A549 (cell line): Measurements from ENCODE around the gene USP38. TPM values are rescaled to one million over a fixed set of nuclear protein-coding genes. Genes with fewer than 3 reads are reported as not detected.

Experiments
- ATAC-seq, 2 experiments: fragments of 200-7000 bp in 1 of 2; fragments of >200 bp in 1 of 2; cut with Nextera tagmentation in 1 of 2; cut with Tn5 transposase in 1 of 2; 3 replicates each; pipeline versions ENCODE4 v1.8.0 to v1.9.1; 2018 to 2020; ENCODE audit warnings: mild to moderate bottlenecking in 1 of 2, moderate library complexity in 1 of 2
- CTCF ChIA-PET: fragments of 300-600 bp; sonication (Branson Sonifier 250); formaldehyde crosslinking; extraction: SDS; loops from one replicate; lab custom pipeline; 2021; ENCODE audit warnings: antibody characterized with exemption, inconsistent platforms; lab: Yijun Ruan, JAX
- POLR2A ChIA-PET: fragments of 350-600 bp; formaldehyde crosslinking; extraction: SDS; loops from one replicate; lab custom pipeline; 2021; ENCODE audit warnings: antibody characterized with exemption, inconsistent platforms; lab: Yijun Ruan, JAX
- DNase-seq, 2 experiments: peaks; one replicate each; pipeline versions ENCODE4 v3.0.0 to v3.0.0-alpha.2; 2011 to 2016; ENCODE audit warnings: low read depth in 1 of 2, low spot score in 1 of 2
- FAIRE-seq: peaks from 2 replicates; lab custom pipeline; 2011; peaks lifted over from hg19 to GRCh38; lab: Jason Lieb, UNC
- H3K27ac ChIP-seq, 2 experiments: fragments of >200 bp; sonication (Bioruptor Twin); formaldehyde crosslinking; 3 replicates each; pipeline ENCODE4 v1.5.1; 2016 to 2017
- H3K4me1 ChIP-seq: fragments of >200 bp; sonication (Bioruptor Twin); formaldehyde crosslinking; 3 replicates; pipeline ENCODE4 v1.6.1; 2016
- H3K4me2 ChIP-seq: fragments of >200 bp; sonication (Bioruptor Twin); formaldehyde crosslinking; 3 replicates; pipeline ENCODE4 v1.6.1; 2016
- H3K4me3 ChIP-seq: fragments of >200 bp; sonication (Bioruptor Twin); formaldehyde crosslinking; 3 replicates; pipeline ENCODE4 v1.5.1; 2016
- H3K9me3 ChIP-seq: fragments of >200 bp; sonication (Bioruptor Twin); formaldehyde crosslinking; 3 replicates; pipeline ENCODE4 v1.6.1; 2016
- BCL3 ChIP-seq: fragments of >200 bp; sonication (Bioruptor Twin); formaldehyde crosslinking; IDR thresholded peaks from 3 replicates; pipeline ENCODE4 v1.6.1; 2016
- CEBPB ChIP-seq, 2 experiments: fragments of >200 bp in 1 of 2; sonication (Bioruptor Twin) in 1 of 2; formaldehyde crosslinking in 1 of 2; IDR thresholded peaks; 2 replicates each; pipeline ENCODE4 v1.6.1; 2012 to 2016
- CHD2 ChIP-seq: fragments of 150-350 bp; IDR thresholded peaks from 2 replicates; pipeline ENCODE4 v1.6.1; 2014; ENCODE audit warnings: low read length; ENCODE audit not compliant: partially characterized antibody
- EHMT2 ChIP-seq: fragments of 200-600 bp; sonication (generic); IDR thresholded peaks from 2 replicates; pipeline ENCODE4 v1.6.1; 2016; ENCODE audit warnings: antibody characterized with exemption, low read depth, mild to moderate bottlenecking, moderate library complexity
- EP300 ChIP-seq, 2 experiments: fragments of >200 bp; sonication (Bioruptor Twin); formaldehyde crosslinking; IDR thresholded peaks; 2 replicates in 1 of 2; 3 replicates in 1 of 2; pipeline ENCODE4 v1.6.1; 2016 to 2017
- FOSB ChIP-seq: fragments of 250-450 bp; sonication (Bioruptor Pico); IDR thresholded peaks from 2 replicates; pipeline ENCODE4 v1.5.0; 2020; ENCODE audit warnings: mild to moderate bottlenecking, moderate library complexity
- FOSL2 ChIP-seq, 2 experiments: fragments of 450-650 bp in 1 of 2; fragments of >200 bp in 1 of 2; sonication (Bioruptor Twin) in 1 of 2; formaldehyde crosslinking; IDR thresholded peaks; 2 replicates each; pipeline versions ENCODE4 v1.5.0 to v1.6.1; 2016 to 2020; ENCODE audit warnings: mild to moderate bottlenecking in 1 of 2, moderate library complexity in 1 of 2
- HES2 ChIP-seq: fragments of >200 bp; sonication (Bioruptor Twin); formaldehyde crosslinking; IDR thresholded peaks from 2 replicates; pipeline ENCODE4 v1.6.1; 2016
- HMGXB4 ChIP-seq: fragments of 250-450 bp; sonication (Bioruptor Pico); IDR thresholded peaks from 2 replicates; pipeline ENCODE4 v1.5.0; 2021; ENCODE audit warnings: mild to moderate bottlenecking, moderate library complexity, borderline replicate concordance
- HOXA7 ChIP-seq: fragments of 250-450 bp; sonication (Bioruptor Pico); IDR thresholded peaks from 2 replicates; pipeline ENCODE4 v1.5.0; 2020; ENCODE audit warnings: mild to moderate bottlenecking, moderate library complexity
- HOXB13 ChIP-seq: fragments of 250-450 bp; sonication (Bioruptor Pico); IDR thresholded peaks from 2 replicates; pipeline ENCODE4 v1.5.0; 2020; ENCODE audit warnings: low read depth, mild to moderate bottlenecking, moderate library complexity
- HOXB5 ChIP-seq: fragments of 250-450 bp; sonication (Bioruptor Pico); IDR thresholded peaks from 2 replicates; pipeline ENCODE4 v1.5.0; 2020; ENCODE audit warnings: mild to moderate bottlenecking, moderate library complexity
- JUN ChIP-seq, 2 experiments: fragments of >200 bp; sonication (Bioruptor Twin); formaldehyde crosslinking; IDR thresholded peaks; 2 replicates in 1 of 2; 3 replicates in 1 of 2; pipeline ENCODE4 v1.6.1; 2016 to 2017
- JUNB ChIP-seq: fragments of >200 bp; sonication (Bioruptor Twin); formaldehyde crosslinking; IDR thresholded peaks from 2 replicates; pipeline ENCODE4 v1.6.1; 2016
- MAFK ChIP-seq: fragments of 450-650 bp; IDR thresholded peaks from 2 replicates; pipeline ENCODE4 v1.6.1; 2014; ENCODE audit not compliant: partially characterized antibody
- NPAS2 ChIP-seq: fragments of 250-450 bp; sonication (Bioruptor Pico); IDR thresholded peaks from 2 replicates; pipeline ENCODE4 v1.8.0; 2022; ENCODE audit warnings: mild to moderate bottlenecking, moderate library complexity, borderline replicate concordance
- NR3C1 ChIP-seq: fragments of >200 bp; sonication (Bioruptor Twin); formaldehyde crosslinking; IDR thresholded peaks from 3 replicates; pipeline ENCODE4 v1.6.1; 2017
- POLR2A ChIP-seq: IDR thresholded peaks from 2 replicates; pipeline ENCODE4 v1.6.1; 2012; ENCODE audit warnings: mild to moderate bottlenecking, low read length
- POLR2AphosphoS2 ChIP-seq: conservative IDR thresholded peaks from 2 replicates; pipeline ENCODE4 v1.6.1; 2012; ENCODE audit warnings: low read length, improper control_type of control experiment, inconsistent platforms
- RCOR1 ChIP-seq: fragments of 150-350 bp; IDR thresholded peaks from 2 replicates; pipeline ENCODE4 v1.6.1; 2014; ENCODE audit warnings: antibody characterized with exemption, low read length, low read depth
- REST ChIP-seq: fragments of 200-600 bp; sonication (generic); IDR thresholded peaks from 2 replicates; pipeline ENCODE4 v1.6.1; 2016; ENCODE audit warnings: antibody characterized with exemption, mild to moderate bottlenecking, moderate library complexity
- RFX5 ChIP-seq: fragments of 450-650 bp; IDR thresholded peaks from 2 replicates; pipeline ENCODE4 v1.7.1; 2014; ENCODE audit warnings: antibody characterized with exemption, mild to moderate bottlenecking, moderate library complexity
- RNF2 ChIP-seq: fragments of 200-600 bp; sonication (generic); IDR thresholded peaks from 2 replicates; pipeline ENCODE4 v1.6.1; 2016; ENCODE audit warnings: low read depth, mild to moderate bottlenecking, antibody characterized with exemption, moderate library complexity, borderline replicate concordance
- SMC3 ChIP-seq: fragments of >200 bp; sonication (Bioruptor Twin); formaldehyde crosslinking; IDR thresholded peaks from 3 replicates; pipeline ENCODE4 v1.6.1; 2018; ENCODE audit warnings: inconsistent platforms
- SREBF2 ChIP-seq: fragments of 450-650 bp; IDR thresholded peaks from 2 replicates; pipeline ENCODE4 v1.6.1; 2014; ENCODE audit warnings: mild to moderate bottlenecking, moderate library complexity
- TP53 ChIP-seq: fragments of 250-450 bp; sonication (Bioruptor Pico); IDR thresholded peaks from 2 replicates; pipeline ENCODE4 v1.5.0; 2021; ENCODE audit warnings: mild to moderate bottlenecking, moderate library complexity
- ZFP36 ChIP-seq: fragments of 450-650 bp; IDR thresholded peaks from 2 replicates; pipeline ENCODE4 v1.6.1; 2014; ENCODE audit warnings: borderline replicate concordance; ENCODE audit not compliant: partially characterized antibody
- WGBS: methylation state at CpG from one replicate; pipeline ENCODE4 v1.1.6; 2017; ENCODE audit errors: missing lambda C conversion rate; 5-methylcytosine and 5-hydroxymethylcytosine counted together
- polyA plus RNA-seq, 4 experiments: library from polyadenylated mRNA; depleted of rRNA in 3 of 4; stranded (reverse); fragments of >200 nt; fragmentation: RNase III in 1 of 4; extraction: RNeasy Plus Mini Kit Qiagen cat#74134 plus additional on column Dnase treatment in 1 of 4; gene quantifications; 2 replicates in 3 of 4; 3 replicates in 1 of 4; pipeline ENCODE4 v1.2.3, GENCODE V29; 2011 to 2017

The USP38 gene
- polyA plus RNA-seq, 2 of the 4 experiments (the other 2 are of a cell fraction): 5.6 to 10.9 TPM

GRCh38 chr4:143252478-143252877, 67.8 kb downstream of the USP38 start (continued):
- TF ChIP-seq CEBPB (IDR thresholded peaks at IDR 0.05): no peak
- no peak for TF ChIP-seq JUN (IDR thresholded peaks at IDR 0.05)

- CTCF ChIA-PET: no interaction called here
- TF ChIP-seq POLR2A: no peak
- no peak for TF ChIP-seq FOSL2 (IDR thresholded peaks at IDR 0.05)
- no peak for TF ChIP-seq FOSL2 (CRISPR knock-in tag; IDR thresholded peaks at IDR 0.05)
- TF ChIP-seq HOXB5: no peak
- TF ChIP-seq POLR2AphosphoS2: no peak
- no peak for TF ChIP-seq BCL3
- TF ChIP-seq HMGXB4 (CRISPR knock-in tag): no peak
- no peak for TF ChIP-seq NPAS2 (CRISPR knock-in tag)
- TF ChIP-seq HOXA7 (CRISPR knock-in tag): no peak
- no peak for TF ChIP-seq RNF2
- no peak for TF ChIP-seq HES2
- TF ChIP-seq ZFP36: no peak
- TF ChIP-seq MAFK: no peak
- no peak for TF ChIP-seq SMC3
- TF ChIP-seq SREBF2: no peak
- no peak for TF ChIP-seq JUN (IDR thresholded peaks at IDR 0.05)
- no peak for TF ChIP-seq RCOR1
- TF ChIP-seq, all 56 proteins: peak for 0
- ATAC-seq (no peak), DNase-seq (no peak), FAIRE-seq (no peak)
- H3K4me2 ChIP-seq: no peak overlapping the region
- no peaks in the 10 kb centered on the region for H3K4me1 ChIP-seq
- H3K9me3 ChIP-seq: no peaks in the 10 kb centered on the region
- POLR2A ChIA-PET: no interaction called here
- no peak overlapping the region for H3K4me3 ChIP-seq
- WGBS: 55% methylated on average over 2 of the region's 2 CpGs
- H3K27ac ChIP-seq: no peak overlapping the region
These were observed 68.4 kb downstream of the USP38 start for GRCh38 chr4:143253166-143253565.

GRCh38 chr4:143254491-143255226, 69.9 kb downstream of the USP38 start:
- Histone ChIP-seq H3K4me1 (no peaks in the 10 kb centered on the region), H3K4me3 (no peak overlapping the region), H3K9me3 (no peaks in the 10 kb centered on the region), H3K27ac (no peak overlapping the region), H3K4me2 (no peak overlapping the region)
- WGBS: 52% methylated on average over 5 of the region's 5 CpGs
- ChIA-PET CTCF (no interaction called here), POLR2A (no interaction called here)
- TF ChIP-seq EHMT2 (no peak), MAFK (no peak), NR3C1 (no peak), FOSB (CRISPR knock-in tag) (no peak), HOXB13 (CRISPR knock-in tag) (no peak), REST (no peak), EP300 (IDR thresholded peaks at IDR 0.05) (no peak), JUN (IDR thresholded peaks at IDR 0.05) (no peak), HOXB5 (no peak), CHD2 (no peak), RFX5 (no peak), RCOR1 (no peak), JUNB (no peak), TP53 (no peak)
- DNase-seq: peak in 1 of 2 experiments; percentile 6
- FAIRE-seq: no peak
- peak; percentile 39 to 60; a peak in 4 of 6 replicates for ATAC-seq
